H1 (cell line): ENCODE results near the gene CEND1. TPM values are rescaled to one million over a fixed set of nuclear protein-coding genes. Genes with fewer than 3 reads are reported as not detected.
A peak's percentile ranks its signal among the peaks of the same experiment; 100 is the strongest.

Experiments used
- CTCF ChIA-PET: fragments of 300-600 bp; sonication (Branson Sonifier 250); formaldehyde crosslinking; loops from one replicate; lab custom pipeline; 2021; ENCODE audit not compliant: partially characterized antibody; lab: Charles Lee
- POLR2A ChIA-PET: fragments of 300-600 bp; sonication (Branson Sonifier 250); formaldehyde crosslinking; loops from one replicate; lab custom pipeline; 2021; ENCODE audit warnings: inconsistent platforms; ENCODE audit not compliant: partially characterized antibody; lab: Charles Lee
- DNase-seq, 2 experiments: peaks; one replicate each; pipeline versions ENCODE4 v3.0.0 to v3.0.0-alpha.2; 2010 to 2022; ENCODE audit warnings: low spot score in 2 of 2, low read depth in 1 of 2, mixed read lengths in 1 of 2
- FAIRE-seq: peaks from 2 replicates; lab custom pipeline; 2011; peaks lifted over from hg19 to GRCh38; lab: Jason Lieb, UNC
- H2AFZ ChIP-seq: 2 replicates; pipeline ENCODE4 v1.8.1; 2012; ENCODE audit warnings: low read length, inconsistent platforms
- H2AK5ac ChIP-seq: 2 replicates; pipeline ENCODE4 v1.6.1; 2013; ENCODE audit warnings: low read depth, low read length
- H2BK120ac ChIP-seq: replicated peaks from 2 replicates; pipeline ENCODE3; 2013; ENCODE audit warnings: low read depth, low read length, inconsistent platforms
- H2BK12ac ChIP-seq: 2 replicates; pipeline ENCODE4 v1.6.1; 2013; ENCODE audit warnings: low read depth, low read length
- H2BK15ac ChIP-seq: 2 replicates; pipeline ENCODE4 v1.6.1; 2013; ENCODE audit warnings: low read length
- H2BK20ac ChIP-seq: 2 replicates; pipeline ENCODE4 v1.6.1; 2013; ENCODE audit warnings: low read length
- H2BK5ac ChIP-seq: 2 replicates; pipeline ENCODE4 v1.6.1; 2013; ENCODE audit warnings: low read depth, low read length
- H3K14ac ChIP-seq: 2 replicates; pipeline ENCODE4 v1.6.1; 2013; ENCODE audit warnings: inconsistent platforms; ENCODE audit not compliant: insufficient read length
- H3K18ac ChIP-seq: 2 replicates; pipeline ENCODE4 v1.6.1; 2013; ENCODE audit warnings: low read length; ENCODE audit errors: extremely low read depth
- H3K23ac ChIP-seq: 2 replicates; pipeline ENCODE4 v1.6.1; 2013; ENCODE audit warnings: inconsistent platforms; ENCODE audit not compliant: insufficient read length
- H3K23me2 ChIP-seq: 2 replicates; pipeline ENCODE4 v1.6.1; 2013; ENCODE audit warnings: low read depth, low read length
- H3K27ac ChIP-seq: 2 replicates; pipeline ENCODE4 v1.6.1; 2011; ENCODE audit warnings: low read depth, low read length, inconsistent platforms
- H3K27me3 ChIP-seq, 4 experiments: replicated peaks in 1 of 4; 1 replicate in 1 of 4; 2 replicates in 3 of 4; pipeline versions ENCODE4 v1.6.1 to v1.8.1; 2011 to 2013; ENCODE audit warnings: low read length in 3 of 4, mild to moderate bottlenecking in 3 of 4, inconsistent platforms in 2 of 4, mixed read lengths in 2 of 4, moderate library complexity in 1 of 4; ENCODE audit not compliant: control insufficient read depth in 3 of 4, insufficient read depth in 3 of 4; ENCODE audit errors: extremely low read depth in 1 of 4
- H3K36me3 ChIP-seq, 4 experiments: 2 replicates each; pipeline versions ENCODE4 v1.6.1 to v1.8.1; 2011 to 2013; ENCODE audit warnings: mild to moderate bottlenecking in 4 of 4, low read length in 3 of 4, moderate library complexity in 2 of 4, control low read depth in 1 of 4, inconsistent platforms in 1 of 4; ENCODE audit not compliant: insufficient read depth in 4 of 4, control insufficient read depth in 2 of 4
- H3K4ac ChIP-seq: replicated peaks from 2 replicates; pipeline ENCODE3; 2013; ENCODE audit warnings: low read length, low read depth, mixed read lengths, inconsistent platforms; ENCODE audit not compliant: insufficient read length
- H3K4me1 ChIP-seq, 4 experiments: replicated peaks in 1 of 4; 1 replicate in 1 of 4; 2 replicates in 3 of 4; pipeline versions ENCODE4 v1.6.1 to v1.8.1; 2011 to 2013; ENCODE audit warnings: low read length in 3 of 4, inconsistent platforms in 2 of 4, mixed read lengths in 1 of 4; ENCODE audit not compliant: insufficient read depth in 4 of 4, control insufficient read depth in 3 of 4
- H3K4me2 ChIP-seq, 2 experiments: 2 replicates each; pipeline versions ENCODE4 v1.6.1 to v1.8.1; 2011 to 2013; ENCODE audit warnings: low read depth in 2 of 2, low read length in 2 of 2, control low read depth in 1 of 2, inconsistent platforms in 1 of 2, mild to moderate bottlenecking in 1 of 2; ENCODE audit not compliant: insufficient read depth in 1 of 2
- H3K4me3 ChIP-seq, 4 experiments: fragments of 200-600, 300-600 bp in 1 of 4; sonication (generic), shearing (Covaris generic), sonication (Bioruptor Twin) in 1 of 4; 2 replicates each; pipeline versions ENCODE4 v1.5.1 to v1.8.1; 2011 to 2016; ENCODE audit warnings: low read length in 4 of 4, low read depth in 3 of 4, control low read depth in 2 of 4, inconsistent platforms in 2 of 4, mild to moderate bottlenecking in 2 of 4, mixed read lengths in 1 of 4, moderate library complexity in 1 of 4; ENCODE audit not compliant: insufficient read depth in 2 of 4; ENCODE audit errors: extremely low read depth in 1 of 4
- H3K56ac ChIP-seq: replicated peaks from 2 replicates; pipeline ENCODE3; 2013; ENCODE audit warnings: low read depth, mild to moderate bottlenecking, mixed read lengths, low read length, inconsistent platforms; ENCODE audit not compliant: insufficient read length
- H3K79me1 ChIP-seq: 2 replicates; pipeline ENCODE4 v1.6.1; 2013; ENCODE audit warnings: low read depth, low read length, control low read depth
- H3K79me2 ChIP-seq, 2 experiments: 2 replicates each; pipeline versions ENCODE4 v1.6.1 to v1.8.1; 2012 to 2013; ENCODE audit warnings: low read length in 2 of 2, mild to moderate bottlenecking in 2 of 2, inconsistent platforms in 1 of 2; ENCODE audit not compliant: insufficient read depth in 2 of 2, control insufficient read depth in 1 of 2
- H3K9ac ChIP-seq, 4 experiments: replicated peaks in 1 of 4; 1 replicate in 1 of 4; 2 replicates in 3 of 4; pipeline versions ENCODE4 v1.6.1 to v1.8.1; 2011 to 2013; ENCODE audit warnings: low read depth in 3 of 4, low read length in 3 of 4, control low read depth in 2 of 4, mild to moderate bottlenecking in 2 of 4, moderate library complexity in 2 of 4, inconsistent platforms in 1 of 4; ENCODE audit errors: extremely low read depth in 1 of 4
- H3K9me3 ChIP-seq, 2 experiments: 2 replicates each; pipeline versions ENCODE4 v1.6.1 to v1.8.1; 2012 to 2013; ENCODE audit warnings: mild to moderate bottlenecking in 2 of 2, moderate library complexity in 2 of 2, control low read depth in 1 of 2, inconsistent platforms in 1 of 2, low read depth in 1 of 2, low read length in 1 of 2, mixed read lengths in 1 of 2; ENCODE audit not compliant: insufficient read depth in 2 of 2
- H4K20me1 ChIP-seq, 2 experiments: replicated peaks in 1 of 2; 2 replicates each; pipeline versions ENCODE3 to v1.8.1; 2011 to 2013; ENCODE audit warnings: inconsistent platforms in 2 of 2, low read length in 2 of 2, mild to moderate bottlenecking in 1 of 2; ENCODE audit not compliant: insufficient read depth in 2 of 2, control insufficient read depth in 1 of 2
- H4K5ac ChIP-seq: 2 replicates; pipeline ENCODE4 v1.6.1; 2013; ENCODE audit warnings: low read length, low read depth, mixed read lengths, inconsistent platforms; ENCODE audit not compliant: insufficient read length
- H4K8ac ChIP-seq: 2 replicates; pipeline ENCODE4 v1.8.0; 2013; ENCODE audit warnings: mild to moderate bottlenecking, moderate library complexity, low read length, inconsistent platforms; ENCODE audit not compliant: insufficient read depth; ENCODE audit errors: extremely low read depth
- H4K91ac ChIP-seq: replicated peaks from 2 replicates; pipeline ENCODE3; 2013; ENCODE audit warnings: low read length, mixed read lengths, inconsistent platforms; ENCODE audit not compliant: insufficient read length
- CTCF ChIP-seq, 3 experiments: IDR thresholded peaks; 1 replicate in 2 of 3; 2 replicates in 1 of 3; pipeline versions ENCODE4 v1.5.1 to v1.6.1; 2011; ENCODE audit warnings: low read length in 3 of 3, mild to moderate bottlenecking in 3 of 3, inconsistent platforms in 2 of 3, low read depth in 1 of 3, moderate library complexity in 1 of 3; ENCODE audit not compliant: insufficient read depth in 1 of 3; ENCODE audit errors: control extremely low read depth in 1 of 3
- E2F6 ChIP-seq: IDR thresholded peaks from 2 replicates; pipeline ENCODE4 v1.6.1; 2012; ENCODE audit warnings: inconsistent platforms
- FOSL1 ChIP-seq: IDR thresholded peaks from 2 replicates; pipeline ENCODE4 v1.6.1; 2011; ENCODE audit warnings: mild to moderate bottlenecking, low read depth, low read length, moderate library complexity; ENCODE audit not compliant: insufficient read depth
- MAFK ChIP-seq: IDR thresholded peaks from 2 replicates; pipeline ENCODE4 v1.6.1; 2012; ENCODE audit warnings: low read depth, mild to moderate bottlenecking, improper control_type of control experiment, low read length
- MAX ChIP-seq: IDR thresholded peaks from 2 replicates; pipeline ENCODE4 v1.6.1; 2012; ENCODE audit warnings: inconsistent platforms
- SP4 ChIP-seq: IDR thresholded peaks from 2 replicates; pipeline ENCODE4 v1.6.1; 2012; ENCODE audit warnings: low read length, inconsistent platforms
- TAF1 ChIP-seq: IDR thresholded peaks from 2 replicates; pipeline ENCODE4 v1.6.1; 2011; ENCODE audit warnings: mild to moderate bottlenecking, low read depth, low read length
- WGBS, 2 experiments: shearing (Covaris generic) in 1 of 2; methylation state at CpG; one replicate each; pipeline versions ENCODE4 v1.1.6 to v1.1.7; 2013 to 2015; ENCODE audit warnings: low lambda C conversion rate in 2 of 2, mixed read lengths in 2 of 2, inconsistent platforms in 1 of 2, low coverage in 1 of 2, missing lambda C conversion rate in 1 of 2; ENCODE audit not compliant: insufficient replicate concordance in 2 of 2, insufficient coverage in 1 of 2, insufficient read length in 1 of 2; ENCODE audit errors: extremely low coverage in 1 of 2, missing lambda C conversion rate in 1 of 2; 5-methylcytosine and 5-hydroxymethylcytosine counted together
- polyA plus RNA-seq, 7 experiments: library from polyadenylated mRNA; depleted of rRNA in 3 of 7; stranded (reverse) in 5 of 7; unstranded in 2 of 7; fragments of >200 nt in 5 of 7; fragments of 200-250 nt in 2 of 7; gene quantifications; 1 replicate in 5 of 7; 2 replicates in 1 of 7; 4 replicates in 1 of 7; pipeline versions ENCODE4 v1.2.1 to v1.2.3, GENCODE V29; 2011 to 2013; ENCODE audit warnings: missing spikeins in 2 of 7, mixed read lengths in 2 of 7
- total RNA-seq: library from RNA; stranded (reverse); fragmentation: NEBNext Ultra II Directional; extraction: Animal tissue kit (Norgen Biotek cat#: 25700); gene quantifications from 2 replicates; pipeline ENCODE4 v1.2.1, GENCODE V29; 2021

The CEND1 gene
- total and polyA plus RNA-seq, 2 of the 8 experiments (the other 6 are each of a cell fraction or from before 2014, with no cell fraction given) = 0.82 to 5.0 TPM

- H2BK120ac ChIP-seq = no peak overlapping the region
- DNase-seq (no peak), FAIRE-seq (no peak)
- no peak overlapping the region for H3K4ac ChIP-seq
- peaks cover 3 to 40% of the 10 kb centered on the region in 2 experiments for H4K20me1 ChIP-seq
- H3K14ac ChIP-seq = no peak overlapping the region
- CTCF ChIA-PET = interaction anchor here (0.6 to 5.2 kb wide), 12 partner anchors 10 to 705 kb away, joined by 3 to 26 read pairs (median 5); partner anchors contain the start of genes CRACR2B and PNPLA2
- H3K27ac ChIP-seq = no peak overlapping the region
- H2BK20ac ChIP-seq = no peak overlapping the region
- H3K4me1 ChIP-seq = peaks cover 0 to 21% (median 15%) of the 10 kb centered on the region in 4 experiments; a peak in 6 of 7 replicates
- H3K79me2 ChIP-seq = peaks cover 0 to 18% of the 10 kb centered on the region in 2 experiments; a peak in 2 of 4 replicates
- no peak overlapping the region for H4K91ac ChIP-seq
- no peak overlapping the region for H2BK12ac ChIP-seq
- WGBS, 2 experiments = 78% methylated on average over 9 of the region's 17 CpGs; no CpG with 5 or more reads in 1 of the 2 experiments
- H3K18ac ChIP-seq = no peak overlapping the region
- peaks cover 9% of the 10 kb centered on the region; the same call in 1 of the 2 replicates for H3K79me1 ChIP-seq
- H2BK5ac ChIP-seq = no peak overlapping the region
- H3K36me3 ChIP-seq = peaks cover 10 to 30% (median 24%) of the 10 kb centered on the region in 4 experiments; a peak in 7 of 8 replicates
- no peak overlapping the region; a peak in 1 of 7 replicates for H3K9ac ChIP-seq
- H3K23me2 ChIP-seq = peaks cover 15% of the 10 kb centered on the region; the same call in 1 of the 2 replicates
- H3K27me3 ChIP-seq = no peaks in the 10 kb centered on the region; a peak in 1 of 7 replicates
- no peak overlapping the region for H3K56ac ChIP-seq
- POLR2A ChIA-PET = interaction anchor here (1.0 to 40.4 kb wide), 4 partner anchors 9 to 28 kb away, joined by 3 to 1917 read pairs (median 119); partner anchors contain the start of genes CD151, CEND1, CRACR2B and PIDD1
- no peak overlapping the region for H3K23ac ChIP-seq
- H3K4me2 ChIP-seq = no peak overlapping the region
- no peak overlapping the region for H2BK15ac ChIP-seq
- H4K5ac ChIP-seq = no peak overlapping the region
- H4K8ac ChIP-seq = no peak overlapping the region
- no peak overlapping the region for H3K4me3 ChIP-seq
- no peaks in the 10 kb centered on the region for H3K9me3 ChIP-seq
- no peak overlapping the region for H2AFZ ChIP-seq
- no peak overlapping the region; the same call in 1 of the 2 replicates for H2AK5ac ChIP-seq
- peak; percentile 70 for TF ChIP-seq E2F6
- TF ChIP-seq MAX = peak; percentile 67
- TF ChIP-seq MAFK = no peak
- TF ChIP-seq TAF1 = no peak
- no peak for TF ChIP-seq FOSL1
- TF ChIP-seq CTCF (IDR thresholded peaks at IDR 0.05; ENCODE audit: control extremely low read depth in 1 of 3, insufficient read depth in 1 of 3, low read depth in 1 of 3, low read length in 3 of 3) = peak in 1 of 3 experiments; percentile 44; a peak in 2 of 4 replicates
- no peak for TF ChIP-seq SP4
These were observed 48.8 kb upstream of the CEND1 start for GRCh38 chr11:838441-839279.
